ENCODE measurements around the gene THY1. TPM values are rescaled to one million over a fixed set of nuclear protein-coding genes. Genes with fewer than 3 reads are reported as not detected.

The THY1 gene
- total RNA-seq, 1 experiment from 2014 or later: 1.1 TPM

- H4K20me1 ChIP-seq (ENCODE audit: insufficient read depth): no peaks in the 10 kb centered on the region
- H3K9me2 ChIP-seq (ENCODE audit: insufficient read depth): no peaks in the 10 kb centered on the region
- no peaks in the 10 kb centered on the region for H3K9me3 ChIP-seq (ENCODE audit: control insufficient read depth in 1 of 2, insufficient read depth in 1 of 2, low read depth in 1 of 2, low read length in 2 of 2)
- no peak overlapping the region for H3K27ac ChIP-seq (ENCODE audit: low read depth, low read length)
- ChIA-PET POLR2A (no interaction called here), RAD21 (ENCODE audit: low non-redundant PET in 1 of 2, low total read pairs in 2 of 2, uncharacterized antibody in 2 of 2, unreplicated experiment in 2 of 2) (no interaction called here), CTCF (no interaction called here)
- no peak for ATAC-seq
- no peak overlapping the region for H2AFZ ChIP-seq (ENCODE audit: low read depth, low read length, poor library complexity, severe bottlenecking)
- no peak overlapping the region for H3K4me3 ChIP-seq (replicated peaks in 1 of 2; ENCODE audit: low read depth in 1 of 2, low read length in 2 of 2)
- H3K79me2 ChIP-seq (ENCODE audit: insufficient read depth, low read length): no peaks in the 10 kb centered on the region
- H3K27me3 ChIP-seq (ENCODE audit: insufficient read depth, low read length): no peaks in the 10 kb centered on the region
- peaks cover 2 to 11% of the 10 kb centered on the region in 2 experiments; a peak in 3 of 4 replicates for H3K4me1 ChIP-seq (ENCODE audit: control insufficient read depth in 1 of 2, insufficient read depth in 2 of 2, low read length in 2 of 2)
- H3K36me3 ChIP-seq (ENCODE audit: control insufficient read depth in 1 of 2, insufficient read depth in 2 of 2, low read length in 2 of 2): no peaks in the 10 kb centered on the region
- H3K4me2 ChIP-seq (ENCODE audit: low read length): no peak overlapping the region
- no peak overlapping the region for H3K9ac ChIP-seq (ENCODE audit: low read length)
- TF ChIP-seq REST (IDR thresholded peaks at IDR 0.05; ENCODE audit: low read depth): no peak
- no peak for TF ChIP-seq SIN3A (IDR thresholded peaks at IDR 0.05; ENCODE audit: low read depth)
- no peak for TF ChIP-seq EZH2phosphoT487 (IDR thresholded peaks at IDR 0.05; ENCODE audit: borderline replicate concordance)
- TF ChIP-seq JUND (IDR thresholded peaks at IDR 0.05): no peak
- TF ChIP-seq POLR2A (IDR thresholded peaks at IDR 0.05; ENCODE audit: borderline replicate concordance, extremely low read depth, insufficient read depth, insufficient read length): no peak
- TF ChIP-seq YY1 (IDR thresholded peaks at IDR 0.05; ENCODE audit: extremely low read depth, insufficient replicate concordance, low read depth, low read length): no peak
- TF ChIP-seq ZBTB33 (IDR thresholded peaks at IDR 0.05; ENCODE audit: extremely low read depth, insufficient replicate concordance, low read length): no peak
- no peak for TF ChIP-seq CTCF (IDR thresholded peaks at IDR 0.05 in 2 of 3, conservative IDR thresholded peaks at IDR 0.05 in 1 of 3; ENCODE audit: borderline replicate concordance in 1 of 3, insufficient read depth in 1 of 3, low read depth in 2 of 3, low read length in 2 of 3)
- no peak for TF ChIP-seq ZFX (IDR thresholded peaks at IDR 0.05)
- no peak for TF ChIP-seq POLR2AphosphoS5 (IDR thresholded peaks at IDR 0.05; ENCODE audit: low read depth, low read length)
- no peak for TF ChIP-seq EZH2 (IDR thresholded peaks at IDR 0.05)
- TF ChIP-seq EGR1 (IDR thresholded peaks at IDR 0.05; ENCODE audit: low read depth): no peak
- no TSS peak for BruUV-seq (replicated peaks)
- DNase-seq (ENCODE audit: low read depth, low spot score): no peak
- intact Hi-C loops (cut with micrococcal nuclease): no loop called here
Observed at GRCh38 chr11:119415966-119416365, 7.0 kb downstream of the THY1 start.
